NCI-H2081 (cell line): ENCODE measurements around the gene OR4B1.
"Not testable (repeated sequence)": the region's sequence is repeated elsewhere in the genome, so short reads cannot be mapped to it uniquely, and the experiment has no call there.

Experiments used
- DNase-seq, 2 experiments: peaks; one replicate each; lab custom pipeline; 2025; lab: John Stamatoyannopoulos, UW

The OR4B1 gene

DNA sequence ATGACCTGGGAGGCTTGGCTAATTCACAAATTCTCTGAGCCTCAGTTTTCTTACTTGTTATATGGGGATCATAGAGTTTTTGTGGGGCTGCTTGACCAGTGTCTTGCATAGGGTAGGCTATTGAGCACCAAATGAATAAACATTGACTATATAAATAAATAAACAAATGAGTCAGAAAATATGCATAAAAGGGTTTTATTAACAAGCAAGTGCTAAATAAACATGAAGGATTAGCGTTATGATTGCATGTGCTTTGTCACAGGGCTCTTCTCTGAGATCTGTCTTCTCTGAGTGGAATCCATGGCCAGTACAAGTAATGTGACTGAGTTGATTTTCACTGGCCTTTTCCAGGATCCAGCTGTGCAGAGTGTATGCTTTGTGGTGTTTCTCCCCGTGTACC lies at the start of gene OR4B1:
Gene OR4B1 (plus strand): TSS at position 301 of the 400 bp plus-strand sequence. CDS start 0 bp downstream, at position 301.
- no peak for DNase-seq

DNA sequence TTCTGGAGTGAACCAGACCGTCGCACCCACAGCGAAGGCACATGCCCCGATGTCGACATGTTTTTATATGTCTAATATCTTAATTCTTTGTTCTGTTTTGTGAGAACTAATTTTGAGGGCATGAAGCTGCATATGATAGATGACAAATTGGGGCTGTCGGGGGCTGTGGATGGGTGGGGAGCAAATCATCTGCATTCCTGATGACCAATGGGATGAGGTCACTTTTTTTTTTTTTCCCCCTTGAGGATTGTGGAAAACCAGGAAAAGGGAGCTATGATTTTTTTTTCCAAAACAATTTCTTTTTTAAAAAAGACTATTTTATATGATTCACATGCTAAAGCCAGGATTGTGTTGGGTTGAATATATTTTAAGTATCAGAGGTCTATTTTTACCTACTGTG lies 49.2 kb upstream of the OR4B1 start:
- DNase-seq: no peak

DNA sequence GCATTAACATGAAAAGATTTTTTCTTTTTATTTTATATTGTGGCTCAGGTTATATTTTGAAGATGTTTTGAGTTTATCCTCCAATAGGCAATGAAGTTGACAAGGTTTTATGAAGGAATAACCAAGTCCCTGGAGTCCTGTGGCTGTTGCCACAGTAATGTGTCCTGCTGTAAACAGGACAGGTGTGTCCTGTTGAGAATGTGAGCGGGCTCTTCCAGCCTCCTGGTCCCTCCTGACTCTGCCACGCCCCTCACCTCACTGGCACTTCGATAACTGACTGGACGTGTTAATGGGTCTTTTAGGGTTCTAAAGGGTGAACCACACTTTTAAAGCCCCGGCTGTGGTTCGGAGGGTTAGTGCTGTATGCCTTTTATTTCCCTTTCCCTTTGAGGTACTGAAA lies 47.8 kb upstream of the OR4B1 start:
- no peak for DNase-seq

DNA sequence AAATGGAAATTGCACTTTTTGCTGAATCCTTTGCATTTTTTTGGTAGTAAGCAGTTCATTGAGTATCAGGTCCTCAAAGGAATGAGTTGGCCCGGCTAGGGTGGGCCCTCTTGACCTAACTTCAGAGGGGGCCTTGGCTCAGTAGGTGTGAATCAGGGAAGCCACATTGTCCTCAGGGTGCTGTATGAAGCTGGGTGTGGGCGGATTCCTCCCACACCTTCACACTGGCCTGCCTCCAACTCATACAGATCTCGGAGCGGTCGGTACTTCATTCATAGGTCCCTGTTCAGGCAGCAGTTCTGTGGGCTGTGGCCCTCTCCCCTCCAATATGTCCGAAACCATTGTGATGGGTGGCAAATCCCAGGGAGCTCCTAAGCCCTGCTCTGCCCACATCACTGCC lies 47.4 kb upstream of the OR4B1 start:
- no peak for DNase-seq

DNA sequence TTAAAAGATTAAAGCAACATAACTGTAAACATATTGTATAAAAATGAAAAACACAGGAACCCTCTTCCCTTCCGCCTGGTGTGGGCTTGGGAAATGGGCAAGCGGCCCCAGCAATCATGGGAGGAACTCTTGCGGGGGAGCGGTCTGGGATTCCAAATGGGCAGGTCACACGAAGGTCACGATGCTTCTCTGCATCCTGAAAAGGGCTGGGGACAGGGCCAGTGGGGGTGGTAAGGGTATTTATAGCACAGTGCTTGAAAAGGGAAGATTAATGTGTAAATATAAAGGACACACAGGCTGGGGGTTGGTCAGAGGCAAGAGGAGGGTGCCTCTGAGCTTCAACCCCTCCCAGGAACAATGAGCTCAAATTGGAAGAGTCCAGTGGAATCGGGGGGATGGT lies 46.9 kb upstream of the OR4B1 start:
- no peak for DNase-seq

DNA sequence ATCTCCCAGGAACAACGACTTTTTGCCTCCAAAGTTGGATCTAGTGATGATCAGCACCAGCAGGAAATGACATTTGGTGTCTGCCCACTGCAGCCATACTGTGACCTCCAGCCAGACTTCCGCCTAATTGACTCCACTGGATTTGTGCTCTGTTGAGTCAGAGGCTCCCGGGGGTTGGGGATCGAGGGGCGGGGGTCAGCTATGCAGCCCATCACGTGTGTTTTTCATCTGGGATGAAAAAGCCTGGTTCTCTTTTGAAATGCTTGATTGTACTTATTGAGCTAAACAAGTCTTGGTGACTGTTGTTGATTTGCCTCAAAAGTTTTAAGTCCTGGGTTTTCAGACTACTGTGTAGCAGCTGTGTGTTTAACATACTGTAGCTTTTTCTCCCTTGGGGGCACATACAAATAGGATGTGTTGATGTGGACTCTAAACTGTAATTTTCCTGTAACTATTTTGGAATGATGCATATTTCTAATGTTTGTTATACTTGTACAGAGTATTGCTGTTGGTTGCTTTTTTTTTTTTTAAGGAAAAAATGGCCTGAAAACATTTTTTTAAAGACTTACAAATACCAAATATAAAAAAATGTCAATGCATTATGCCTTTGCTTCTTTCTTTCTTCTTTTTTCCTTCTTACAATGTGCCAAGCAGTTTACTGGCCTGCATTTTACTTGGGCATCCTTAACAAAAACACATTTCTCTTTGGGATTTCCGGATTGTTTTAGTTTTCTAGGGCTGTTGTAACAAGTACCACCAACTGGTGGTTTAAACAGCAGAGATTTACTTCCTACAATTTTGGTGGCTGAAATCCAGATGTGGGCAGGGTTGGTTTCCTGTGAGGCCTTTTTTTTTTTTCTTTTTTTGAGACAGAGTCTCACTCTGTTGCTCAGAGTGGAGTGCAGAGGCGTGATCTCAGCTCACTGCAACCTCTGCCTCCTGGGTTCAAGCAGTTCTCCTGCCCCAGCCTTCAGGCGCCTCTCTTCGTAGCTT lies 46.1 kb upstream of the OR4B1 start:
- no peak for DNase-seq

DNA sequence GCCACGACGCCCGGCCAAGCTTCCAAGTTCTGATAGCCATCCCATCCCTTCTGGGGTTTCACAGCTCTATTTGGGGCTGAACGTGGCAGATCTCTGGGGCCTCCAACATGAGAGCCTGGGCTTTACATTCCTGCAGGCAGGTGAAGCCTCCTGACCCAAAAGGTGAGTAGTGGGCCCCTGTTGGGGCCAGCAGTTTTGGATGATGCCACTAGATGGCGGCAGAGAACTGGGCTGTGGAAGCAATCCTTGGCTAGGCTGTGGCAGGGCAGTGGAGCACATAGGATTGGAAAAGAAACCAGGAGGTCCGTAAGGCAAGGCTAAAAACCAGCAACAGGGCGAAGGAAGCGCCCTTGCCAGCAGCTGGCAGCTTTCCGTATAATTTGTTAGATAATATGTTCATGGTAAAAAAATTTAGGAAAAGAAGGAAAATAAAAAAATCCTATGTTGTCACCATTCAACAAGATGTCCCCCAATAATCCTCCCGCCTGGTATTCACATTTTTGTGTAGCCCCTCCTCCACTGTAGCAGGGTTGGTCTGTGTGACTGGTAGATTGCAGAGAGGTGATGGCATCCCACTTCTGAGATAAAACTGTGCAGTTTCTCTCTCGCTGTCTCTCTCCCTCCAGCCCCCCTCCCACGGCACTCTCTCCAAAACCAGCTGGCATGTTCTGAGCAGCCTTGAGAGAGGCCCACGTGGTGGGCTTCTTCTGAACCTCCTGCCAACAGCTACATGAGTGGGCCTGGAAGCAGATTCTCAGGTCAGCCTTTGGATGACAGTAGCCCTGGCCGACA lies 43.6 kb upstream of the OR4B1 start:
- peak; percentile 58 to 75 for DNase-seq

DNA sequence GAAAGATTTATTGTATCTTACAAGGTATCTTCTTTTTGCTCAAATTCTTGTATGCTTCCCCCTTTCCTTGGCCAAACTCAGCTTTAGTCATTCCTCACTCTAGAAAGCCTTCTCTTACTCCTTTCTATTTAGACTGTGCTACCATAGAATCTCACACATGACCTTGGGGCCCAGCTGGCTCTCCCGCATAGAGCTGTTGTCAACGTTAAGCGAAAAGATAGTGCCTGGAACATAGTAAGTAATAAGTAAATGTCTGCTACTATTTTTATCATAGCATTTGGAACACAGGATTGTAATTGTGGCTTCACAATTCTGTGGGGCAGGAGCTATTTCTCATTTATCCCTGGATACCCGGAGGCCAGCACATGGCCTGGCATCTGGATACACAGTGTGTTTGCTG lies 38.9 kb upstream of the OR4B1 start:
- no peak for DNase-seq

GRCh38 chr11:48180627-48181026 lies 36.0 kb upstream of the OR4B1 start:
- DNase-seq: no peak

GRCh38 chr11:48182860-48183526 lies 33.6 kb upstream of the OR4B1 start:
- DNase-seq: no peak

GRCh38 chr11:48184452-48184851 lies 32.2 kb upstream of the OR4B1 start:
- DNase-seq: no peak

- DNase-seq: not testable (repeated sequence)
Measured at GRCh38 chr11:48190906-48191654, 25.5 kb upstream of the OR4B1 start.

- no peak for DNase-seq
Measured at GRCh38 chr11:48193876-48194275, 22.7 kb upstream of the OR4B1 start.

- DNase-seq: no peak
Measured at GRCh38 chr11:48207881-48208280, 8.7 kb upstream of the OR4B1 start.

DNA sequence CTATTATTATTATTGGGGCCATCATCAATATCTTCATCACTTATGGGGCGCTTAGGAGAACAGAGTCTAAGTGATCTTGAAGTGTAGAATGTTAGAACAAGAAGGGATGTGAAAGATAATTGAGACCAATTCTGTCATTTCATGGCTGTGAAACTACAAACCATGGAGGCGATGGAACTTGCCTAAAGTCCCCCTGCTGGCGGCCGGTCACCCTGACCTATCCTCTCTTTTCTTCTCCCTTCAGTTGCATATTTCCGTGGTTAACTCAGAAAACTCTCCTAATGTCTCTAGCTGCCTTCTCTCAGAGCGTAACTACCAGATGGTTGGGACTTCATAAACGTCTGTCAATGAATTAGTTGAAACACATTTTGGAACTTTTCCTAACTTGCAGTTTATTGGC lies 6.6 kb upstream of the OR4B1 start:
- no peak for DNase-seq

GRCh38 chr11:48228761-48229160 lies 12.2 kb downstream of the OR4B1 start:
- no peak for DNase-seq

DNA sequence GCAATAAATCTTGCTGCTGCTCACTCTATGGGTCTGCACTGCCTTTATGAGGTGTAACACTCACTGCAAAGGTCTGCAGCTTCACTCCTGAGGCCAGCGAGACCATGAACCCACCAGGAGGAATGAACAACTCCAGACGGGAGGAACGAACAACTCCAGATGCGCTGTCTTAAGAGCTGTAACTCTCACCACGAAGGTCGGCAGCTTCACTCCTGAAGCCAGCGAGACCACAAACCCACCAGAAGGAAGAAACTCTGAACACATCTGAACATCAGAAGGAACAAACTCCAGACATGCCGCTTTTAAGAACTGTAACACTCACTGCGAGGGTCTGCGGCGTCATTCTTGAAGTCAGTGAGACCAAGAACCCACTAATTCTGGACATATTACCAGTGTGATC lies 13.4 kb downstream of the OR4B1 start:
- DNase-seq: not testable (repeated sequence)

- DNase-seq: no peak
Measured at GRCh38 chr11:48237727-48238126, 21.1 kb downstream of the OR4B1 start.

DNA sequence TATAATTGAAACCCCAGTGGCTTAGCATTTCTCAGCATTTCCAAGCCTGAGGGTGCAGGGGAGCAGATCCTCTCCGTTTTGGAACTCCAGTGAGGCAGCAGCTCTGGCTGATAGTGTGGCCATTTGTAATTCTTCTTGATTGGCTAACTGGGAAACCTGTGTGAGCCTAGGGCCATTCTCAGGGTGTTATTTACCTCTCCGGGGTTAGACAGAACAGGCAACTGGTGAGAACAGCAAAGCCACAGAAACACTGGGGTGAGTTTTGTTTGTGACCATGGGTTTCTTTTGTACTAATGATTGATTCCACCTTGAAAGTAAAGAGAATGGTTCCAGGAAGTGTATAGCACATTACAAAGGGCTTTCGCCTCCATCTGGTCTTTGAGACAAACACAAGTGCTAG lies 25.9 kb downstream of the OR4B1 start:
- DNase-seq: no peak

GRCh38 chr11:48244804-48245203 lies 28.2 kb downstream of the OR4B1 start, which contains the start of gene OR4X2:
TSS of gene OR4X2 (plus strand) at chr11:48245104. CDS start at chr11:48245104, 0 bp downstream.
- no peak for DNase-seq

GRCh38 chr11:48248902-48249301 lies 32.3 kb downstream of the OR4B1 start:
- DNase-seq: no peak

DNA sequence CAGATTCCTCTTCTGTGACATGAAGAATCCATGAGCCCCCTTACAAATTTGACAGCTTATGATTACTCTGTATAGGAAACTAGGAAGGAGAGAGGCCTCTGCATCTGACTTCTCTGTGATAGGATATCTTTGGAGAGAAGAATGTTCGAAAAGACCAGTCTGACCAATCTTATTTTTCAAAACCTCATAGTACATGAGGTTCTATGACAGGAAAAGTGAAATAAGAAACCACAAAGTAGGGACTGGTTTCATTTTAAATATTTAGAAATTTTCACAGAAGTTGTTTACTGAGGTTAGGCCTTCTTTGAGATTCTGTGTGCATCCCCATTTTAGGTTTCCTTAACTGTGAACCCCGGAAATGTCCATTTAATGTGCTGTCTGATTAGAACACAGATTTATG lies 45.0 kb downstream of the OR4B1 start:
- DNase-seq: no peak
